ENCODE measurements around the gene ADAMTS17.

DNA sequence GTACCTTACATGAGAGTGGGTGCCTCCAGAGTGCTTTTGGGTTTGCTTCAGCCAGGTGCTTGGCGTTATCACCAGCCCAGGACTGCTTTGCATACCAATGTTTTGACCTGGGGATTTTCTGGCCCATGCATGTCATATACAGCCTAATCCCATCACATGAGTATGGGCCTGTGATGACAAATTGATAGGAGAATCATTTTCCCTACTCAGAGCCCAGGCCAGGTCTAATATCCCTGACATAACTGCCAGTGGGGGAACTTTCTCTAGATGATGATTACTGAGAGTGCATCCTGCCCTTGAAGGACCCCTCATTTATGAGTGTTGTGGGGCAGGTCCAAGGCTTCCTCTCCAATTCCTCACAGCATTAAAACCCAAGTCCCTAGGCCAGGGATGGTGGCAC lies 411.1 kb downstream of the ADAMTS17 start:
- TF ChIP-seq, protein P1, sequence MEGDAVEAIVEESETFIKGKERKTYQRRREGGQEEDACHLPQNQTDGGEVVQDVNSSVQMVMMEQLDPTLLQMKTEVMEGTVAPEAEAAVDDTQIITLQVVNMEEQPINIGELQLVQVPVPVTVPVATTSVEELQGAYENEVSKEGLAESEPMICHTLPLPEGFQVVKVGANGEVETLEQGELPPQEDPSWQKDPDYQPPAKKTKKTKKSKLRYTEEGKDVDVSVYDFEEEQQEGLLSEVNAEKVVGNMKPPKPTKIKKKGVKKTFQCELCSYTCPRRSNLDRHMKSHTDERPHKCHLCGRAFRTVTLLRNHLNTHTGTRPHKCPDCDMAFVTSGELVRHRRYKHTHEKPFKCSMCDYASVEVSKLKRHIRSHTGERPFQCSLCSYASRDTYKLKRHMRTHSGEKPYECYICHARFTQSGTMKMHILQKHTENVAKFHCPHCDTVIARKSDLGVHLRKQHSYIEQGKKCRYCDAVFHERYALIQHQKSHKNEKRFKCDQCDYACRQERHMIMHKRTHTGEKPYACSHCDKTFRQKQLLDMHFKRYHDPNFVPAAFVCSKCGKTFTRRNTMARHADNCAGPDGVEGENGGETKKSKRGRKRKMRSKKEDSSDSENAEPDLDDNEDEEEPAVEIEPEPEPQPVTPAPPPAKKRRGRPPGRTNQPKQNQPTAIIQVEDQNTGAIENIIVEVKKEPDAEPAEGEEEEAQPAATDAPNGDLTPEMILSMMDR (IDR thresholded peaks at IDR 0.05): no peak
- TF ChIP-seq POLR2A (IDR thresholded peaks at IDR 0.05): no peak
